ENCODE data around the gene HSF2. TPM values are rescaled to one million over a fixed set of nuclear protein-coding genes. Genes with fewer than 3 reads are reported as not detected.

The HSF2 gene
- total RNA-seq, 6 experiments from 2014 or later = 2.6 to 4.7 (median 3.3) TPM

GRCh38 chr6:122385857-122386612, 13.4 kb upstream of the HSF2 start:
- 48% methylated on average over 3 of the region's 3 CpGs for WGBS (ENCODE audit: insufficient coverage, low coverage, low lambda C conversion rate, missing lambda C conversion rate)
- H3K27ac ChIP-seq = no peak overlapping the region
- H3K36me3 ChIP-seq = no peaks in the 10 kb centered on the region
- H3K4me3 ChIP-seq = no peak overlapping the region
- DNase-seq = no peak
- H3K27me3 ChIP-seq = no peaks in the 10 kb centered on the region
- no peak for ATAC-seq
- H3K4me1 ChIP-seq = no peaks in the 10 kb centered on the region
- intact Hi-C loops (cut with DNase I) = loop anchor here (10.0 kb wide), 2 partner anchors 139 to 149 kb away; no protein-coding TSS in a partner anchor
- no peaks in the 10 kb centered on the region for H3K9me3 ChIP-seq
- TF ChIP-seq CTCF (IDR thresholded peaks at IDR 0.05) (no peak), POLR2A (IDR thresholded peaks at IDR 0.05) (no peak)

GRCh38 chr6:122388945-122389344, 10.5 kb upstream of the HSF2 start:
- no peak for TF ChIP-seq POLR2A (IDR thresholded peaks at IDR 0.05)
- TF ChIP-seq CTCF (IDR thresholded peaks at IDR 0.05) = no peak
- no peak for DNase-seq
- H3K9me3 ChIP-seq = no peaks in the 10 kb centered on the region
- H3K4me3 ChIP-seq = no peak overlapping the region
- H3K27me3 ChIP-seq = no peaks in the 10 kb centered on the region
- ATAC-seq = no peak
- 100% methylated on average over 2 of the region's 2 CpGs for WGBS (ENCODE audit: insufficient coverage, low coverage, low lambda C conversion rate, missing lambda C conversion rate)
- H3K36me3 ChIP-seq = no peaks in the 10 kb centered on the region
- intact Hi-C loops (cut with DNase I) = loop anchor here (10.0 kb wide), 2 partner anchors 136 to 146 kb away; no protein-coding TSS in a partner anchor
- H3K4me1 ChIP-seq = no peaks in the 10 kb centered on the region
- no peak overlapping the region for H3K27ac ChIP-seq

GRCh38 chr6:122389704-122390372, 9.6 kb upstream of the HSF2 start:
- H3K4me1 ChIP-seq = no peaks in the 10 kb centered on the region
- DNase-seq (no peak), ATAC-seq (no peak)
- H3K36me3 ChIP-seq = no peaks in the 10 kb centered on the region
- no peaks in the 10 kb centered on the region for H3K27me3 ChIP-seq
- TF ChIP-seq POLR2A (IDR thresholded peaks at IDR 0.05) = no peak
- TF ChIP-seq CTCF (IDR thresholded peaks at IDR 0.05) = no peak
- no peak overlapping the region for H3K27ac ChIP-seq
- intact Hi-C loops (cut with DNase I) = loop anchor here (10.0 kb wide), 2 partner anchors 135 to 145 kb away; no protein-coding TSS in a partner anchor
- no peaks in the 10 kb centered on the region for H3K9me3 ChIP-seq
- WGBS (ENCODE audit: insufficient coverage, low coverage, low lambda C conversion rate, missing lambda C conversion rate) = 56% methylated on average over 4 of the region's 4 CpGs
- no peak overlapping the region for H3K4me3 ChIP-seq

GRCh38 chr6:122392564-122393350, 6.7 kb upstream of the HSF2 start:
- Histone ChIP-seq H3K36me3 (no peaks in the 10 kb centered on the region), H3K27me3 (no peaks in the 10 kb centered on the region), H3K4me1 (no peaks in the 10 kb centered on the region), H3K4me3 (no peak overlapping the region), H3K9me3 (no peaks in the 10 kb centered on the region), H3K27ac (no peak overlapping the region)
- intact Hi-C loops (cut with DNase I) = no loop called here
- no peak for DNase-seq
- TF ChIP-seq CTCF (IDR thresholded peaks at IDR 0.05) (no peak), POLR2A (IDR thresholded peaks at IDR 0.05) (no peak)
- no peak for ATAC-seq
- 62% methylated on average over 6 of the region's 6 CpGs for WGBS (ENCODE audit: insufficient coverage, low coverage, low lambda C conversion rate, missing lambda C conversion rate)
